Mesenchymal stem cell (in vitro differentiated cells and primary cell): ENCODE data around the gene PLEKHJ1.

ENCODE experiments used
- DNase-seq: peaks from one replicate; pipeline ENCODE4 v3.0.0-alpha.2; 2013
- H2AFZ ChIP-seq: one replicate; pipeline ENCODE4 v1.6.1; 2013; ENCODE audit warnings: low read depth, mild to moderate bottlenecking, control low read depth, inconsistent platforms, low read length, moderate library complexity
- H2AK5ac ChIP-seq: 2 replicates; pipeline ENCODE4 v1.6.1; 2013; ENCODE audit warnings: low read length, moderate library complexity, mild to moderate bottlenecking, inconsistent platforms; ENCODE audit not compliant: severe bottlenecking
- H2BK120ac ChIP-seq: one replicate; pipeline ENCODE4 v1.6.1; 2013; ENCODE audit warnings: low read depth, mild to moderate bottlenecking, inconsistent platforms, low read length, moderate library complexity
- H2BK12ac ChIP-seq, 2 experiments: one replicate each; pipeline ENCODE4 v1.6.1; 2013; ENCODE audit warnings: inconsistent platforms in 2 of 2, low read length in 2 of 2, mild to moderate bottlenecking in 2 of 2, moderate library complexity in 2 of 2, control low read depth in 1 of 2
- H2BK15ac ChIP-seq: one replicate; pipeline ENCODE4 v1.6.1; 2013; ENCODE audit warnings: mild to moderate bottlenecking, low read depth, inconsistent platforms; ENCODE audit not compliant: poor library complexity, severe bottlenecking
- H2BK5ac ChIP-seq: 2 replicates; pipeline ENCODE4 v1.6.1; 2013; ENCODE audit warnings: low read depth, mild to moderate bottlenecking, low read length, control low read depth, inconsistent platforms; ENCODE audit not compliant: poor library complexity, severe bottlenecking
- H3K14ac ChIP-seq, 2 experiments: one replicate each; pipeline ENCODE4 v1.6.1; 2013; ENCODE audit warnings: inconsistent platforms in 2 of 2, low read length in 2 of 2, control low read depth in 1 of 2, mild to moderate bottlenecking in 1 of 2, moderate library complexity in 1 of 2
- H3K18ac ChIP-seq, 2 experiments: one replicate each; pipeline ENCODE4 v1.6.1; 2013; ENCODE audit warnings: inconsistent platforms in 2 of 2, low read length in 2 of 2, control low read depth in 1 of 2, low read depth in 1 of 2, mild to moderate bottlenecking in 1 of 2
- H3K23ac ChIP-seq, 2 experiments: one replicate each; pipeline ENCODE4 v1.6.1; 2013; ENCODE audit warnings: inconsistent platforms in 2 of 2, low read length in 2 of 2, mild to moderate bottlenecking in 2 of 2, moderate library complexity in 2 of 2, control low read depth in 1 of 2
- H3K27ac ChIP-seq: 2 replicates; pipeline ENCODE4 v1.5.1; 2013; ENCODE audit warnings: mild to moderate bottlenecking, moderate library complexity, low read length, control low read depth, inconsistent platforms; ENCODE audit not compliant: poor library complexity, severe bottlenecking
- H3K27me3 ChIP-seq, 2 experiments: 2 replicates each; pipeline versions ENCODE4 v1.6.1 to v1.7.0; 2013; ENCODE audit warnings: low read length in 2 of 2, mild to moderate bottlenecking in 2 of 2, moderate library complexity in 2 of 2, control low read depth in 1 of 2, inconsistent platforms in 1 of 2; ENCODE audit not compliant: control insufficient read depth in 1 of 2, insufficient read depth in 1 of 2
- H3K36me3 ChIP-seq, 2 experiments: 2 replicates each; pipeline versions ENCODE4 v1.6.1 to v1.7.0; 2013; ENCODE audit warnings: low read length in 2 of 2, control low read depth in 1 of 2, inconsistent platforms in 1 of 2, low read depth in 1 of 2, mild to moderate bottlenecking in 1 of 2; ENCODE audit not compliant: insufficient read depth in 2 of 2, control insufficient read depth in 1 of 2
- H3K4ac ChIP-seq, 2 experiments: one replicate each; pipeline ENCODE4 v1.6.1; 2013; ENCODE audit warnings: inconsistent platforms in 2 of 2, low read length in 2 of 2, mild to moderate bottlenecking in 2 of 2, moderate library complexity in 2 of 2, control low read depth in 1 of 2, low read depth in 1 of 2
- H3K4me1 ChIP-seq: 2 replicates; pipeline ENCODE4 v1.6.1; 2013; ENCODE audit warnings: low read depth, low read length, control low read depth; ENCODE audit not compliant: control insufficient read depth, insufficient read depth
- H3K4me2 ChIP-seq: 2 replicates; pipeline ENCODE4 v1.6.1; 2013; ENCODE audit warnings: low read length, mild to moderate bottlenecking, inconsistent platforms; ENCODE audit not compliant: poor library complexity, severe bottlenecking
- H3K4me3 ChIP-seq, 2 experiments: 2 replicates each; pipeline versions ENCODE4 v1.5.1 to v1.7.0; 2013; ENCODE audit warnings: low read length in 2 of 2, mild to moderate bottlenecking in 2 of 2, control low read depth in 1 of 2, low read depth in 1 of 2; ENCODE audit not compliant: insufficient read depth in 1 of 2
- H3K79me1 ChIP-seq: replicated peaks from 2 replicates; pipeline ENCODE4 v1.6.1; 2013; ENCODE audit warnings: mild to moderate bottlenecking, control low read depth, low read length, inconsistent platforms; ENCODE audit not compliant: poor library complexity, severe bottlenecking
- H3K9ac ChIP-seq: 2 replicates; pipeline ENCODE4 v1.7.0; 2013; ENCODE audit warnings: mild to moderate bottlenecking, low read length, moderate library complexity
- H3K9me3 ChIP-seq: 2 replicates; pipeline ENCODE4 v1.7.0; 2013; ENCODE audit warnings: mild to moderate bottlenecking, low read length; ENCODE audit not compliant: control insufficient read depth
- H4K8ac ChIP-seq: one replicate; pipeline ENCODE4 v1.6.1; 2013; ENCODE audit warnings: inconsistent platforms, mild to moderate bottlenecking, low read length, moderate library complexity
- H4K91ac ChIP-seq: one replicate; pipeline ENCODE4 v1.6.1; 2013; ENCODE audit warnings: mild to moderate bottlenecking, low read length, inconsistent platforms
- WGBS: methylation state at CpG from one replicate; pipeline ENCODE4 v1.1.7; 2013; ENCODE audit warnings: mixed read lengths; 5-methylcytosine and 5-hydroxymethylcytosine counted together

PLEKHJ1 gene

GRCh38 chr19:2247433-2248101 is 11.4 kb upstream of the PLEKHJ1 start:
- no peak overlapping the region for H4K91ac ChIP-seq
- H2BK15ac ChIP-seq = no peak overlapping the region
- peaks cover under 1 to 30% of the 10 kb centered on the region in 2 experiments for H3K27me3 ChIP-seq
- peaks cover 12% of the 10 kb centered on the region for H3K4me1 ChIP-seq
- H3K23ac ChIP-seq = no peak overlapping the region
- H2BK5ac ChIP-seq = no peak overlapping the region
- no peak overlapping the region for H3K18ac ChIP-seq
- no peak overlapping the region for H2BK12ac ChIP-seq
- DNase-seq = no peak
- peak overlapping the region; percentile 59 for H3K27ac ChIP-seq
- WGBS = 90% methylated on average over 19 of the region's 28 CpGs
- H3K79me1 ChIP-seq = peaks cover 30% of the 10 kb centered on the region
- peak overlapping the region; percentile 42 for H2AK5ac ChIP-seq
- H3K9ac ChIP-seq = no peak overlapping the region
- H3K14ac ChIP-seq = no peak overlapping the region
- H2AFZ ChIP-seq = no peak overlapping the region
- H2BK120ac ChIP-seq = no peak overlapping the region
- no peaks in the 10 kb centered on the region for H3K9me3 ChIP-seq
- no peak overlapping the region for H4K8ac ChIP-seq
- H3K4me3 ChIP-seq = no peak overlapping the region
- no peak overlapping the region for H3K4me2 ChIP-seq
- no peak overlapping the region for H3K4ac ChIP-seq
- H3K36me3 ChIP-seq = peaks cover 54 to 100% of the 10 kb centered on the region in 2 experiments

GRCh38 chr19:2246801-2247361 is 10.8 kb upstream of the PLEKHJ1 start:
- no peak overlapping the region for H2BK12ac ChIP-seq
- no peak overlapping the region for H2BK120ac ChIP-seq
- no peak overlapping the region for H3K14ac ChIP-seq
- peaks cover 30% of the 10 kb centered on the region for H3K79me1 ChIP-seq
- H3K4me1 ChIP-seq = peaks cover 16% of the 10 kb centered on the region
- no peak overlapping the region for H3K23ac ChIP-seq
- no peaks in the 10 kb centered on the region for H3K9me3 ChIP-seq
- no peak overlapping the region for H4K8ac ChIP-seq
- 88% methylated on average over 26 of the region's 26 CpGs for WGBS
- no peak overlapping the region for H2AFZ ChIP-seq
- peaks cover 54 to 100% of the 10 kb centered on the region in 2 experiments for H3K36me3 ChIP-seq
- H3K9ac ChIP-seq = no peak overlapping the region
- no peak overlapping the region for H2AK5ac ChIP-seq
- H3K27me3 ChIP-seq = peaks cover 0 to 23% of the 10 kb centered on the region in 2 experiments
- H3K4ac ChIP-seq = no peak overlapping the region
- H4K91ac ChIP-seq = no peak overlapping the region
- no peak overlapping the region for H2BK15ac ChIP-seq
- H2BK5ac ChIP-seq = no peak overlapping the region
- H3K18ac ChIP-seq = no peak overlapping the region
- H3K27ac ChIP-seq = peak overlapping the region; percentile 59
- DNase-seq = no peak
- no peak overlapping the region for H3K4me3 ChIP-seq
- no peak overlapping the region for H3K4me2 ChIP-seq

- Histone ChIP-seq H2BK15ac (no peak overlapping the region), H2BK12ac (no peak overlapping the region), H3K36me3 (peaks cover 54 to 99% of the 10 kb centered on the region in 2 experiments), H3K4me2 (no peak overlapping the region), H3K9ac (no peak overlapping the region), H2BK120ac (no peak overlapping the region), H3K9me3 (no peaks in the 10 kb centered on the region), H3K4me1 (peaks cover 21% of the 10 kb centered on the region), H3K79me1 (peaks cover 28% of the 10 kb centered on the region), H4K8ac (no peak overlapping the region), H3K27ac (no peak overlapping the region), H3K18ac (no peak overlapping the region), H3K27me3 (peaks cover 0 to 15% of the 10 kb centered on the region in 2 experiments), H3K4ac (no peak overlapping the region), H3K4me3 (no peak overlapping the region), H2AK5ac (no peak overlapping the region), H4K91ac (no peak overlapping the region), H3K14ac (no peak overlapping the region), H2AFZ (no peak overlapping the region), H3K23ac (no peak overlapping the region), H2BK5ac (no peak overlapping the region)
- 92% methylated on average over 25 of the region's 25 CpGs for WGBS
- no peak for DNase-seq
Observed at GRCh38 chr19:2246014-2246620, 10.0 kb upstream of the PLEKHJ1 start.

GRCh38 chr19:2245273-2245672 is 9.1 kb upstream of the PLEKHJ1 start:
- Histone ChIP-seq H3K79me1 (peaks cover 28% of the 10 kb centered on the region), H2BK12ac (no peak overlapping the region), H3K27ac (no peak overlapping the region), H3K4me2 (no peak overlapping the region), H3K9me3 (no peaks in the 10 kb centered on the region), H4K8ac (no peak overlapping the region), H2BK15ac (no peak overlapping the region), H3K14ac (no peak overlapping the region), H2AFZ (no peak overlapping the region), H3K36me3 (peaks cover 54 to 98% of the 10 kb centered on the region in 2 experiments), H4K91ac (no peak overlapping the region), H3K4me1 (peaks cover 29% of the 10 kb centered on the region), H3K18ac (no peak overlapping the region), H3K9ac (no peak overlapping the region), H3K27me3 (peaks cover 0 to 7% of the 10 kb centered on the region in 2 experiments), H3K23ac (no peak overlapping the region), H2BK5ac (no peak overlapping the region), H2BK120ac (no peak overlapping the region), H3K4ac (no peak overlapping the region), H2AK5ac (no peak overlapping the region), H3K4me3 (peak overlapping the region in 1 of 2 experiments; percentile 20)
- WGBS = 98% methylated on average over 15 of the region's 15 CpGs
- DNase-seq = no peak
